Astrocyte (in vitro differentiated cells and primary cell): ENCODE measurements around the gene CLDN6.

Experiments used
- CTCF ChIP-seq: IDR thresholded peaks from 2 replicates; pipeline ENCODE4 v1.5.1; 2011; ENCODE audit warnings: low read depth, mild to moderate bottlenecking, inconsistent platforms, low read length, moderate library complexity; ENCODE audit not compliant: insufficient read depth
- EZH2 ChIP-seq: IDR thresholded peaks from 2 replicates; pipeline ENCODE4 v1.6.1; 2012; ENCODE audit warnings: mild to moderate bottlenecking, low read length, inconsistent platforms; ENCODE audit not compliant: insufficient read depth

DNA sequence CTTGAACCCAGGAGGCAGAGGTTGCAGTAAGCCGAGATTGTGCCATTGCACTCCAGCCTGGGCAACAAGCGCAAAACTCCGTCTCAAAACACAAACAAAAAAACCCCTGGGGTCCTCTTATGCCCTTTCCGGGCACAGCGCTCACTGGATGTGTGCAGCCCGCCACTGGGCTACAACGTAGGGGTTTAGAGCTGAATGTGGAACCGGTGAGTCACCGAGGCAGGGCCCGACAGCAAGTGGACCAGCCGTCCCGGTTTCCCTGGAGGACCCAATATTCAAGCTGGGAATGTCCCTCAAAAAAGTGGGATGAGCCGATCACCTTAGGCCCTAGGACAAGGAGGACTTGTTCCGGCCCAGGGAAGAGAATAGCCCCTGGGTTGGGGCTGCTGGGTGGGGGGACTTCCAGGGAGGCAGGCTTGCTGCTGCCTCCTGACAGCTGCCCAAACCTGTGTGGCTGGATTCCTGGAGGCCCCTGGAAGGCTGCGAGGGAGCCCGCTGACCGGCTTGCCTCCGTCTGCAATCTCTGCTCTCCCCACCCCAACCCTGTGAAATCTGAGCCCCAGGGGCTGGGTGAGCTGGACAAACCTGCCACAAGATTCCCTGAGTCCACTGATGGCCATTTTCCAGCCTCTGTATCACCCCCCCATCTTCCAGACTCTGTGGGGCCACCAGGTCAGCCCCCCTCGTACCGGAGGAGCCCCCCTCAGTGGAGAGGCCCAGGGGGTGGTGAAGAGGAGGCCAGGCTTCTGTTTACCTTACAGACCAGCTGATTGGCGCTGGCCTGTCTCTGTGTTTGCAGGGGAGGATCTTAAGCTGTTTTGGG lies 8.2 kb downstream of the CLDN6 start:
- TF ChIP-seq CTCF, result no peak
- TF ChIP-seq EZH2, result no peak
